Adrenal gland (tissue), 5 donors: ENCODE measurements around the gene EPB41L4B.

ENCODE experiments used
- CTCF ChIP-seq, 6 experiments: fragments of 450-650 bp in 4 of 6; fragments of 200-600 bp in 2 of 6; sonication (generic) in 1 of 6; IDR thresholded peaks; 1 replicate in 5 of 6; 2 replicates in 1 of 6; pipeline versions ENCODE4 v1.5.1 to v1.8.0; 2016 to 2021; ENCODE audit warnings: antibody characterized with exemption in 6 of 6, mild to moderate bottlenecking in 2 of 6, moderate library complexity in 1 of 6
- POLR2A ChIP-seq, 2 donors: fragments of 450-650 bp; IDR thresholded peaks; one replicate each; pipeline ENCODE4 v1.6.1; 2017; ENCODE audit warnings: antibody characterized with exemption in 2 of 2, mild to moderate bottlenecking in 2 of 2, moderate library complexity in 1 of 2
- donor health status: DM: no; HTN: no; CAD: no.

- TF ChIP-seq CTCF (IDR thresholded peaks at IDR 0.05) (no peak), POLR2A (IDR thresholded peaks at IDR 0.05) (no peak)
These were observed 70.5 kb downstream of the EPB41L4B start for GRCh38 chr9:109250311-109250741.
